ENCODE data around the gene NCR2.

DNA sequence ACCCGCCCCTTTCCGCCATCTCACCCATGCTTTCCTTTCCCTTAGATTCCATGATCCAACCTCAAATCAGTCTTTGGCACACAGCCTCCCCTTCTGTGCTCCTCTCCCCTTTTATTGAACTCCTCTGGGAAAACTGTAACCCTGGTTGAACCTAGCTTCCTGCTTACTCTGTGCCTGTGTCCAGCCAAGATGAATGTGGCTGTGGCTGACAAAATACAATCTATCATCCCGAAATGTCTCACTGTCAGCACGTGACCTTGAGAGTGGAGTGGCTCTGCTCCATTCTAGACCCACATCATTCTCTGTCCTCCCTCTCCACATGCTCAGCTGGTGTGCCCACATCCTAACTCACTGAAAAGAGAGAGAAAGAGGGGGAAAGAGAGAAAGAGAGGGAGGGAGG lies 11.0 kb downstream of the NCR2 start:
- TF ChIP-seq CREB1 (IDR thresholded peaks at IDR 0.05; ENCODE audit: low read depth) (no peak), RAD21 (IDR thresholded peaks at IDR 0.05; ENCODE audit: low read depth) (no peak), EP300 (IDR thresholded peaks at IDR 0.05; ENCODE audit: borderline replicate concordance) (no peak), TCF12 (IDR thresholded peaks at IDR 0.05; ENCODE audit: low read depth) (no peak), EGR1 (IDR thresholded peaks at IDR 0.05) (no peak), YY1 (IDR thresholded peaks at IDR 0.05; ENCODE audit: low read depth) (no peak), ZBTB7A (IDR thresholded peaks at IDR 0.05; ENCODE audit: low read depth) (no peak)
- TF ChIP-seq, protein P1, sequence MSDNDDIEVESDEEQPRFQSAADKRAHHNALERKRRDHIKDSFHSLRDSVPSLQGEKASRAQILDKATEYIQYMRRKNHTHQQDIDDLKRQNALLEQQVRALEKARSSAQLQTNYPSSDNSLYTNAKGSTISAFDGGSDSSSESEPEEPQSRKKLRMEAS (IDR thresholded peaks at IDR 0.05) = no peak
- TF ChIP-seq, protein P2, sequence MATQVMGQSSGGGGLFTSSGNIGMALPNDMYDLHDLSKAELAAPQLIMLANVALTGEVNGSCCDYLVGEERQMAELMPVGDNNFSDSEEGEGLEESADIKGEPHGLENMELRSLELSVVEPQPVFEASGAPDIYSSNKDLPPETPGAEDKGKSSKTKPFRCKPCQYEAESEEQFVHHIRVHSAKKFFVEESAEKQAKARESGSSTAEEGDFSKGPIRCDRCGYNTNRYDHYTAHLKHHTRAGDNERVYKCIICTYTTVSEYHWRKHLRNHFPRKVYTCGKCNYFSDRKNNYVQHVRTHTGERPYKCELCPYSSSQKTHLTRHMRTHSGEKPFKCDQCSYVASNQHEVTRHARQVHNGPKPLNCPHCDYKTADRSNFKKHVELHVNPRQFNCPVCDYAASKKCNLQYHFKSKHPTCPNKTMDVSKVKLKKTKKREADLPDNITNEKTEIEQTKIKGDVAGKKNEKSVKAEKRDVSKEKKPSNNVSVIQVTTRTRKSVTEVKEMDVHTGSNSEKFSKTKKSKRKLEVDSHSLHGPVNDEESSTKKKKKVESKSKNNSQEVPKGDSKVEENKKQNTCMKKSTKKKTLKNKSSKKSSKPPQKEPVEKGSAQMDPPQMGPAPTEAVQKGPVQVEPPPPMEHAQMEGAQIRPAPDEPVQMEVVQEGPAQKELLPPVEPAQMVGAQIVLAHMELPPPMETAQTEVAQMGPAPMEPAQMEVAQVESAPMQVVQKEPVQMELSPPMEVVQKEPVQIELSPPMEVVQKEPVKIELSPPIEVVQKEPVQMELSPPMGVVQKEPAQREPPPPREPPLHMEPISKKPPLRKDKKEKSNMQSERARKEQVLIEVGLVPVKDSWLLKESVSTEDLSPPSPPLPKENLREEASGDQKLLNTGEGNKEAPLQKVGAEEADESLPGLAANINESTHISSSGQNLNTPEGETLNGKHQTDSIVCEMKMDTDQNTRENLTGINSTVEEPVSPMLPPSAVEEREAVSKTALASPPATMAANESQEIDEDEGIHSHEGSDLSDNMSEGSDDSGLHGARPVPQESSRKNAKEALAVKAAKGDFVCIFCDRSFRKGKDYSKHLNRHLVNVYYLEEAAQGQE (IDR thresholded peaks at IDR 0.05; ENCODE audit: low read depth) = no peak
- TF ChIP-seq, protein P3, sequence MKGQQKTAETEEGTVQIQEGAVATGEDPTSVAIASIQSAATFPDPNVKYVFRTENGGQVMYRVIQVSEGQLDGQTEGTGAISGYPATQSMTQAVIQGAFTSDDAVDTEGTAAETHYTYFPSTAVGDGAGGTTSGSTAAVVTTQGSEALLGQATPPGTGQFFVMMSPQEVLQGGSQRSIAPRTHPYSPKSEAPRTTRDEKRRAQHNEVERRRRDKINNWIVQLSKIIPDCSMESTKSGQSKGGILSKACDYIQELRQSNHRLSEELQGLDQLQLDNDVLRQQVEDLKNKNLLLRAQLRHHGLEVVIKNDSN (IDR thresholded peaks at IDR 0.05) = no peak

All from Ishikawa (cell line).